ENCODE results near the gene DICER1.
"Not testable (repeated sequence)": the region's sequence is repeated elsewhere in the genome, so short reads cannot be mapped to it uniquely, and the experiment has no call there.

DICER1 gene, protein sequence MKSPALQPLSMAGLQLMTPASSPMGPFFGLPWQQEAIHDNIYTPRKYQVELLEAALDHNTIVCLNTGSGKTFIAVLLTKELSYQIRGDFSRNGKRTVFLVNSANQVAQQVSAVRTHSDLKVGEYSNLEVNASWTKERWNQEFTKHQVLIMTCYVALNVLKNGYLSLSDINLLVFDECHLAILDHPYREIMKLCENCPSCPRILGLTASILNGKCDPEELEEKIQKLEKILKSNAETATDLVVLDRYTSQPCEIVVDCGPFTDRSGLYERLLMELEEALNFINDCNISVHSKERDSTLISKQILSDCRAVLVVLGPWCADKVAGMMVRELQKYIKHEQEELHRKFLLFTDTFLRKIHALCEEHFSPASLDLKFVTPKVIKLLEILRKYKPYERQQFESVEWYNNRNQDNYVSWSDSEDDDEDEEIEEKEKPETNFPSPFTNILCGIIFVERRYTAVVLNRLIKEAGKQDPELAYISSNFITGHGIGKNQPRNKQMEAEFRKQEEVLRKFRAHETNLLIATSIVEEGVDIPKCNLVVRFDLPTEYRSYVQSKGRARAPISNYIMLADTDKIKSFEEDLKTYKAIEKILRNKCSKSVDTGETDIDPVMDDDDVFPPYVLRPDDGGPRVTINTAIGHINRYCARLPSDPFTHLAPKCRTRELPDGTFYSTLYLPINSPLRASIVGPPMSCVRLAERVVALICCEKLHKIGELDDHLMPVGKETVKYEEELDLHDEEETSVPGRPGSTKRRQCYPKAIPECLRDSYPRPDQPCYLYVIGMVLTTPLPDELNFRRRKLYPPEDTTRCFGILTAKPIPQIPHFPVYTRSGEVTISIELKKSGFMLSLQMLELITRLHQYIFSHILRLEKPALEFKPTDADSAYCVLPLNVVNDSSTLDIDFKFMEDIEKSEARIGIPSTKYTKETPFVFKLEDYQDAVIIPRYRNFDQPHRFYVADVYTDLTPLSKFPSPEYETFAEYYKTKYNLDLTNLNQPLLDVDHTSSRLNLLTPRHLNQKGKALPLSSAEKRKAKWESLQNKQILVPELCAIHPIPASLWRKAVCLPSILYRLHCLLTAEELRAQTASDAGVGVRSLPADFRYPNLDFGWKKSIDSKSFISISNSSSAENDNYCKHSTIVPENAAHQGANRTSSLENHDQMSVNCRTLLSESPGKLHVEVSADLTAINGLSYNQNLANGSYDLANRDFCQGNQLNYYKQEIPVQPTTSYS (N-terminal part only)

GRCh38 chr14:95157327-95158189 lies at the start of gene DICER1:
TSS of gene DICER1 (minus strand) at chr14:95157529. CDS start at chr14:95133458, 24,071 bp downstream.
- peak; percentile 95 to 98 (median 98) for DNase-seq

GRCh38 chr14:95206534-95206933 lies 49.2 kb upstream of the DICER1 start:
- no peak for DNase-seq

DNA sequence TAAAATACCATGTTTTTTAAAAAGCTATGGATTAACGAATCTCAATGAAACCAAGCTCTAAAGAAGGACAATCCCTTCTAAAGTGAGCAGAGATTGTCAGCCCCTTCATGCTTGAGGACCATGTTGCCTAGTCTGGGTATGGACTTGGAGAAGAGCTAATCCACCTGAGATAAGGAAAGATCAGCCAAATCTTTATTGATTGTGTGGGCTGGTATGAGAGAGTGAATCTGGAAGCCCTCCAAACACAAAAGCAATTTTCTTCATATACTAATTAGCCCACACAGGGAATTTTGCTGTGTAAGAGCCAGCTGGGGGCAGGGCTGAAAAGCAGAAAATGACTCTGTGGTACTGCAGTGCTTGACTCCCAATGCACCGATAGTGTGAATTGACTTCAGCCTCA lies 47.4 kb upstream of the DICER1 start:
- DNase-seq: no peak

DNA sequence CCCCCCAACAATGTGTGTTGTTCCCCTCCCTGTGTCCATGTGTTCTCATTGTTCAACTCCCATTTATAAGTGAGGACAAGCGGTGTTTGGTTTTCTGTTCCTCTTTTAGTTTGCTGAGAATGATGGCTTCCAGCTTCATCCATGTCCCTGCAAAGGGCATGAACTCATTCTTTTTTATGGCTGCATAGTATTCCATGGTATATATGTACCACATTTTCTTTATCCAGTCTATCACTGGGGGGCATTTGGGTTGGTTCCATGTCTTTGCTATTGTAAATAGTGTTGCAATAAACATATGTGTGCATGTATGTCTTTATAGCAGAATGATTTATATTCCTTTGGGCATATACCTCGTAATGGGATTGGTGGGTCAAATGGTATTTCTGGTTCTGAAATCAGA lies 44.4 kb upstream of the DICER1 start:
- not testable (repeated sequence) for DNase-seq

- no peak for DNase-seq
Observed at GRCh38 chr14:95200404-95200803, 43.1 kb upstream of the DICER1 start.

DNA sequence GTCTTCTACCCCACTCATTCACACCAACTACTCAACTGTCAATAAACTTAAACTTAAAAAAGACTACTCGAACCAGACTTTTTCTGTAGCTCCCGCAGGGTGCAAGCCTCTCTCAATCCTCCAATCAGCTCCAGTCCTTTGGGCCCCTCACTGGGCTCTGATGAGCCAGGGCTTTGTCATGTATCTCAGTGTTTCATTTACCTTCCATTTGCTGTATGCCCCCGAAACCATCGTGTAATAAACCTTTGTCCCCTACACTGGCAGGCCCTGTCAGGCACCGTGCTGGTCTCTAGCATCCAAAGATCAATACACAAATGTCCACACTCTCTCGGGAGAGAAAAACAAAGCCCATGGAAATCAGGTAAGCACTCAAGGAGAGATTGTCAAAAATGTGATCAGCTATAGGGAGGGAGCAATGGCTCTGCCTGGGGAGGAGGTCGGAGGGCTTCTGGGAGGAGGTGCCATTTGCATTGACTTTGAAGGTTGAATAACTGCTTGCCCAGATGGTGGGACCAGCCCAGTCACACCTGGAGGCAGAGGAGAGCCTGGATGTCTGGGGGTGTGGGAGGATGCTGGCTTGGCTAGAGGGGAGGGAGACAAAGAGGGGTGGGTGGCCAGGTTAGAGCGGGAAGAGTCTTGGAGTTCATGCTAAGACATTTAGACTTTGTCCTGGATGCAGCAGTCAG lies 42.1 kb upstream of the DICER1 start:
- no peak for DNase-seq

DNA sequence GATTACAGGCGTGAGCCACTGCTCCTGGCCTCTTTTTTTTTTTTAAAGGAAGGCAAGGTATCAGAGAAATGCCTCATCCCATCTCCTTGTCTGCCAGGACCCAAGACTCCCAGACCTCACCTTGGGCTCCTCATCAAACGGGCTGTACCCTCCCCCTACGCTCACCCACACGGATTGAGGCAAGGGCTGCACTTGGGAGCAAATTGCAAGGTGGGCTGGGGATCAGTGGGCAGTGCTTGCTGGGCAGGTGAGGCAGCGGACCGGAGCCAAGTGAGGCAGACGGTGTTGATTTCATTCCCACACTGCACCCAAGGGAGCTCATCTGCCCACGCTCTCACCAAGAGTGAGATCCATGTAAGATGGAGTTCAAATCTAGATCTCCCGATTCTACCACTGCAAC lies 41.0 kb upstream of the DICER1 start:
- no peak for DNase-seq

GRCh38 chr14:95197551-95197950 lies 40.2 kb upstream of the DICER1 start:
- DNase-seq: no peak

GRCh38 chr14:95196826-95197545 lies 39.7 kb upstream of the DICER1 start:
- no peak for DNase-seq

- DNase-seq: peak; percentile 40 to 56 (median 48)
Observed at GRCh38 chr14:95196268-95196667, 38.9 kb upstream of the DICER1 start.

- DNase-seq: no peak
Observed at GRCh38 chr14:95195031-95195430, 37.7 kb upstream of the DICER1 start.

GRCh38 chr14:95193081-95193480 lies 35.8 kb upstream of the DICER1 start:
- no peak for DNase-seq

- DNase-seq: no peak
Observed at GRCh38 chr14:95192311-95192710, 35.0 kb upstream of the DICER1 start.

- peak; percentile 35 to 47 (median 42) for DNase-seq
Observed at GRCh38 chr14:95191445-95192199, 34.3 kb upstream of the DICER1 start.

DNA sequence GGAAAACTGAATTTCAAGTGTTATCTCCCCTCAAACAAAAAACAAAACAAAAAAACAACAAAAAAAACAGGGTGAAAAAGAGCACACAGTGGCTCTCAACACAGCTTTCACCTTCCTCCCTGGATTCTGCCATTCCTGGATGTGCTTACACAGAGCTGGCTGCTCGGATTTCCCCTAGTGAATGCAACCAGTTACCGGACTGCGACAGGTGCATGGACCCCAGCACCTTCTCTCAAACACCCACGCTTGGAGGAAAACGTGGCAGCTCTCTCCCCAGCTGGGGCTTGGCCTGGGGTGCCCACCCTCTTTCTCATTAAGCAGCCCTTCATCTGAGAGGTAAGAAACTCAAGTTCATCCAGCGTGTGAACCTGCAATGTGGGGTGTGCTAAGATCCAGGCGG lies 33.5 kb upstream of the DICER1 start:
- no peak for DNase-seq

GRCh38 chr14:95190346-95190840 lies 33.1 kb upstream of the DICER1 start:
- DNase-seq: no peak

DNA sequence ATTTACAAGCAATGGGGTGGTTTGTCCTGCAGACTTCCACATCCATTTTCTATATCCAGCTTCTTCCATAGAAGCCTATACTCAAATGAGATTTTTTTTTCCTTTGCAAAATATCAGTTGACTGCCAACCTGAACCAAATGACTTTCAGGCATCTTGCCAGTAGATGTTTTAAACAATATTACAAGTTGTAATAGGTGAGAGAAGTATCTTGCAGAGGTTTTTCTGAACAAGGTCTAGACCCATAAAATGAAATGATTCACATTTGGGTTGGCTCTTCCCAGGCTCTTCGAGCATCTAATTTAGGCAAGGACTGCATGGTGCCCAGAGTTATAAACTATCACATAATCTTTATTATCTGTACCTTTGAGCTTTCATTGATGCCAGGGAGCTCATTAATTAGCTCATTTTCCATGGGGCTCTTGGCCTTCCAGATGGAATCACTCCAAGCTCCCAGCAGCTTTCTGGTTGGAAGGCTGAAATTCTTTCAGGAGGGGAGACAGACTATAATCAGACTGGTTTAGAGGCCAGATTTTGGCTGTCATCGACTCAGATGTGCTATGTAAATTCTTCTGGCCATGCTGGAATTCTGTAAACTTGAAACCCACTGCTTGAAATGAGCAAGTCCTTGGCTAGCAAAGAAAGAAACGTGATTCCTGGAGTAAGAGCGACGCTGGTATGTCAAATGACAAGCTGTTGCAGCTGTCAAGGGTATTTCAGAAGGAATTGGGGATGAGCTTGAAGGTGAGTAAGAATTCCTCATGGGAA lies 32.2 kb upstream of the DICER1 start:
- DNase-seq: no peak

DNA sequence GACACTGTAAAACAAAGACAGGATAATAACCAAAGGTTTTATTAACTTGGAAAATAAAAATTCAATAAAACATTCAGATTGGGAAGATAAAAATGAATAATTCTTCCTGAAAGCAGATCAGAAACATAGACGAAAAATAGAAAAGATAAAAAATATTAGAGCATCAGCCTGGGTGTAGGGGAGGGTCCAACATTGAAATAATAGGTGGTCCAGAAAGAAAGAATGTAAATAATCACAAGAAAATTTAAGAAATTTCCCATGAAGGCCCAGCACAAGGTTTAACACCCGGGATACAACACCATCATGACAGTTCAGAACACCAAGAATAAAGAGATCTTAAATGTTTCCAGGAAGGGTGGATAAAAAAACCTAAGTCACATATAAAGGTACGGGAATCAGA lies 31.1 kb upstream of the DICER1 start:
- no peak for DNase-seq

Measured in suppressor macrophage treated with lipopolysaccharide for 1 hour (primary cell).